Endothelial cell of umbilical vein (primary cell): ENCODE results near the gene KMT5B. TPM values are rescaled to one million over a fixed set of nuclear protein-coding genes. Genes with fewer than 3 reads are reported as not detected.

Experiments
- BruUV-seq: library from RNA; stranded (reverse); fragments of 400-500 nt; replicated peaks from 2 replicates; lab custom pipeline; 2021; lab: Mats Ljungman, UMichigan
- CTCF ChIA-PET: fragments of 300-600, 350-600 bp; sonication (Branson Sonifier 250); formaldehyde crosslinking; loops from one replicate; lab custom pipeline; 2021; ENCODE audit warnings: antibody characterized with exemption, inconsistent platforms; lab: Charles Lee
- POLR2A ChIA-PET: fragments of 300-600, 350-600 bp; sonication (Branson Sonifier 250); formaldehyde crosslinking; loops from one replicate; lab custom pipeline; 2021; ENCODE audit warnings: antibody characterized with exemption, inconsistent platforms; lab: Charles Lee
- DNase-seq: peaks from one replicate; pipeline ENCODE4 v3.0.0-alpha.2; 2011; ENCODE audit warnings: low read depth, low spot score
- FAIRE-seq: peaks from 2 replicates; lab custom pipeline; 2011; peaks lifted over from hg19 to GRCh38; lab: Jason Lieb, UNC
- H2AFZ ChIP-seq: 2 replicates; pipeline ENCODE4 v1.6.0; 2012; ENCODE audit warnings: low read depth, low read length, control low read depth, inconsistent platforms
- H3K27ac ChIP-seq: 2 replicates; pipeline ENCODE4 v1.5.1; 2011; ENCODE audit warnings: low read depth, mild to moderate bottlenecking, control low read depth, low read length, moderate library complexity; ENCODE audit not compliant: insufficient read depth
- H3K27me3 ChIP-seq, 2 experiments: 2 replicates each; pipeline versions ENCODE4 v1.6.0 to v1.6.1; 2011; ENCODE audit warnings: low read length in 2 of 2, mixed read lengths in 1 of 2; ENCODE audit not compliant: control insufficient read depth in 2 of 2, insufficient read depth in 2 of 2
- H3K36me3 ChIP-seq, 2 experiments: 2 replicates in 1 of 2; 3 replicates in 1 of 2; pipeline ENCODE4 v1.5.1; 2011; ENCODE audit warnings: low read length in 2 of 2, mild to moderate bottlenecking in 1 of 2, moderate library complexity in 1 of 2; ENCODE audit not compliant: control insufficient read depth in 2 of 2, insufficient read depth in 2 of 2; ENCODE audit errors: extremely low read depth in 1 of 2
- H3K4me1 ChIP-seq: 3 replicates; pipeline ENCODE4 v1.5.1; 2011; ENCODE audit warnings: mild to moderate bottlenecking, low read length; ENCODE audit not compliant: control insufficient read depth, insufficient read depth; ENCODE audit errors: extremely low read depth
- H3K4me2 ChIP-seq: 2 replicates; pipeline ENCODE4 v1.6.1; 2011; ENCODE audit warnings: low read length, control low read depth, mixed read lengths; ENCODE audit not compliant: insufficient read depth
- H3K4me3 ChIP-seq, 3 experiments: fragments of 200-600 bp in 1 of 3; sonication (generic), shearing (Covaris generic) in 1 of 3; replicated peaks in 1 of 3; 2 replicates each; pipeline ENCODE4 v1.5.1; 2011 to 2016; ENCODE audit warnings: control low read depth in 3 of 3, low read length in 3 of 3, mild to moderate bottlenecking in 2 of 3, inconsistent platforms in 1 of 3, low read depth in 1 of 3, moderate library complexity in 1 of 3; ENCODE audit not compliant: insufficient read depth in 1 of 3
- H3K79me2 ChIP-seq: 2 replicates; pipeline ENCODE4 v1.6.0; 2012; ENCODE audit warnings: low read length, inconsistent platforms; ENCODE audit not compliant: control insufficient read depth, insufficient read depth
- H3K9ac ChIP-seq: replicated peaks from 2 replicates; pipeline ENCODE3; 2011; ENCODE audit warnings: low read length, control low read depth; ENCODE audit not compliant: insufficient read depth; ENCODE audit errors: extremely low read depth
- H3K9me1 ChIP-seq: replicated peaks from 3 replicates; pipeline ENCODE4 v1.6.0; 2011; ENCODE audit warnings: mild to moderate bottlenecking, low read length; ENCODE audit not compliant: control insufficient read depth, insufficient read depth; ENCODE audit errors: extremely low read depth
- H3K9me3 ChIP-seq: replicated peaks from 2 replicates; pipeline ENCODE4 v1.5.1; 2012; ENCODE audit warnings: low read length, inconsistent platforms; ENCODE audit not compliant: control insufficient read depth, insufficient read depth
- H4K20me1 ChIP-seq: replicated peaks from 2 replicates; pipeline ENCODE3; 2011; ENCODE audit warnings: mild to moderate bottlenecking, low read length; ENCODE audit not compliant: control insufficient read depth, insufficient read depth; ENCODE audit errors: extremely low read depth
- EZH2 ChIP-seq: IDR thresholded peaks from 2 replicates; pipeline ENCODE4 v1.6.1; 2012; ENCODE audit warnings: borderline replicate concordance, low read depth, mild to moderate bottlenecking, moderate library complexity, low read length, inconsistent platforms; ENCODE audit not compliant: severe bottlenecking
- FOS ChIP-seq: IDR thresholded peaks from 2 replicates; pipeline ENCODE4 v1.6.1; 2011; ENCODE audit warnings: mild to moderate bottlenecking, low read length, moderate library complexity, borderline replicate concordance; ENCODE audit not compliant: insufficient read depth
- GATA2 ChIP-seq: IDR thresholded peaks from 2 replicates; pipeline ENCODE4 v1.7.0; 2011; ENCODE audit warnings: low read depth, mild to moderate bottlenecking, moderate library complexity, mixed read lengths, low read length; ENCODE audit not compliant: insufficient read length, insufficient read depth
- JUN ChIP-seq: IDR thresholded peaks from 2 replicates; pipeline ENCODE4 v1.6.1; 2011; ENCODE audit warnings: borderline replicate concordance, low read depth; ENCODE audit not compliant: insufficient read length, insufficient read depth
- MYC ChIP-seq: IDR thresholded peaks from one replicate; pipeline ENCODE4 v1.6.1; 2011; ENCODE audit warnings: mild to moderate bottlenecking, low read depth, low read length
- POLR2A ChIP-seq: IDR thresholded peaks from 2 replicates; pipeline ENCODE4 v1.6.1; 2012; ENCODE audit warnings: low read depth, mild to moderate bottlenecking, control low read depth, low read length
- POLR2AphosphoS5 ChIP-seq: IDR thresholded peaks from 2 replicates; pipeline ENCODE4 v1.6.1; 2012; ENCODE audit warnings: low read depth, mild to moderate bottlenecking, control low read depth, low read length, moderate library complexity; ENCODE audit not compliant: insufficient read depth
- dilution Hi-C: fragments of 300-500 bp; cut with MboI; formaldehyde crosslinking; loops from one replicate; pipeline ENCODE4 v1.15.0; 2019; ENCODE audit warnings: low sequenced_read_pairs; ENCODE audit not compliant: extremely low pct_ligation_motif_present
- intact Hi-C: fragments of 100-400 bp; cut with micrococcal nuclease; formaldehyde crosslinking; loops from one replicate; pipeline ENCODE4 v1.10.0; 2022
- polyA plus RNA-seq, 4 experiments: library from polyadenylated mRNA; depleted of rRNA in 3 of 4; stranded (reverse) in 3 of 4; unstranded in 1 of 4; fragments of >200 nt; gene quantifications; 2 replicates each; pipeline versions ENCODE4 v1.2.1 to v1.2.3, GENCODE V29; 2011 to 2012; ENCODE audit warnings: missing spikeins in 1 of 4
- total RNA-seq: library from RNA; stranded (reverse); gene quantifications from 2 replicates; pipeline ENCODE4 v1.2.3, GENCODE V29; 2021
- TF ChIP-seq, protein P1 (sequence below), 2 donors: IDR thresholded peaks; 1 replicate in 1 of 2; 2 replicates in 1 of 2; pipeline ENCODE4 v1.5.1; 2011; ENCODE audit warnings: low read length in 2 of 2, mild to moderate bottlenecking in 2 of 2, moderate library complexity in 2 of 2, control low read depth in 1 of 2, inconsistent platforms in 1 of 2, low read depth in 1 of 2; ENCODE audit not compliant: insufficient read depth in 1 of 2; ENCODE audit errors: extremely low read depth in 1 of 2
- TF ChIP-seq, protein P2 (sequence below): IDR thresholded peaks from 2 replicates; pipeline ENCODE4 v1.6.1; 2011; ENCODE audit not compliant: insufficient read depth, insufficient read length

KMT5B gene
- total and polyA plus RNA-seq, 2 donors (not counting 3 experiments of a cell fraction or from before 2014, with no cell fraction given), result 10.1 to 36.3 TPM

DNA sequence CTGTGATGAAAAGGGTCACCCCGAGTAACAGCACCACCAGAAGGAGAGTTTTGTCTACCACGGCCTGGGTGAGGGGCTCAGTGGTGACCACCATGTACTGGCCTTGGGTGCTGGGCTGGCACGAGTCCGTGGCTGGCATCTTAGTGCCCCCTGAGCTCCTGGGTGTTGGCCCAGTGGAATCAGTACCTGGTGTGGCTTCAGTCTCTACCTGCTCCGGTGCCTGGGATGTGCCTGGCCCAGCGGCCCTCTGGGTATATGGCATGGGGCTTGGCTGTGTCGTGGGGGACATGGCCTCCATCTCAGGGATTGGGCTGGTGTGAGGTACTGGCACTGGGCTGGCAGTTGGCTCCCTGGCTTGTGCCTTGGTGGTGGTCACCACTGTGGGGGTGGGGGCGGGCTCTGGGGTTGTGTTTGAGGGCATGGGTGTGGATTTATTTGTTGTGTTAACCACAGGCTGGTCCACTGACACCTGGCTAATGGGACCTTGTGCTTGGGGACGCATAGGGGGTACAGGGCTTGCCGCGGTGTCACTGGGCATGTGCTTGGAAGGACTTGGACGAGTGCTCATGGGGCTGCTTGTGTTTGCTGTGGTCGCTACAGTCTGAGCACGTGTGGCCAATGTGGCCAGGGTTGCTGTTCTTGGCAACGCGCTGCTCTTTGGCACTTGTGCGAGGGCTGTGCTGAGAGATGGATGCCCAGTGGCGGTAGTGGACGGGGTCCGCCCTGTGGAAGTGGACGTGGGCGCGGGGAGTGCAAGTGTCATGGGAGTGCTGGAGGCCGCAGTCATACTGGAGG is 48.9 kb upstream of the KMT5B start:
- Histone ChIP-seq H3K9me1 (no peaks in the 10 kb centered on the region), H3K4me3 (no peak overlapping the region), H3K9me3 (no peaks in the 10 kb centered on the region), H3K27ac (no peak overlapping the region), H3K4me1 (peaks cover 2% of the 10 kb centered on the region), H4K20me1 (no peaks in the 10 kb centered on the region), H2AFZ (no peak overlapping the region), H3K4me2 (no peak overlapping the region), H3K36me3 (peaks cover 0 to 15% of the 10 kb centered on the region in 2 experiments), H3K79me2 (no peaks in the 10 kb centered on the region), H3K9ac (no peak overlapping the region), H3K27me3 (no peaks in the 10 kb centered on the region)
- ChIA-PET POLR2A (no interaction called here), CTCF (interaction anchor here (6.3 kb wide), 1 partner anchor 36 kb away, joined by 152 read pairs; no protein-coding TSS in a partner anchor)
- dilution Hi-C loops (no loop called here), intact Hi-C loops (no loop called here)
- DNase-seq (no peak), FAIRE-seq (no peak)
- TSS peak; percentile 36 for BruUV-seq
- no peak for TF ChIP-seq GATA2

DNA sequence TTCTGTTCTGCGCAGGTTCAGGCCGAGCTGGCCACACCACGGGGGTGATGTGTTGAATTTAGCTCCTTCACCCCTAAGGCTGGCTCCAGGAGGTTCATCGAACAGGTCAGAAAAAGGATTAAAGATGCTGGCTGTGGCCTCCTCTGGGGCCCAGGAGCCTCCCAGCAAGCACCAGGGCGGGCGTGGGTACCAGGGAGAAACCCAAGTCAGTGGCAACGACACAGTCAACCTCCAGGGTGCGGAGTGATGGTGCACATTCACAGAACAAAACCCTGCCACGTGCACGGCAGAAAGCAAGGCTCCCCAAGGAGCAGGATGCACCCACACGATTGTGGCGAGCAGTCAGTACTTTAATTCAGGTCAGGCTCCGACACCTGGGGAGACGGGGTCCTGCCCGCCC is 47.9 kb upstream of the KMT5B start:
- Histone ChIP-seq H3K4me3 (no peak overlapping the region), H3K36me3 (peaks cover 0 to 12% of the 10 kb centered on the region in 2 experiments), H3K4me1 (peaks cover 2% of the 10 kb centered on the region), H3K27me3 (no peaks in the 10 kb centered on the region), H4K20me1 (no peaks in the 10 kb centered on the region), H3K9me1 (no peaks in the 10 kb centered on the region), H3K4me2 (no peak overlapping the region), H3K9ac (no peak overlapping the region), H3K27ac (no peak overlapping the region), H3K9me3 (no peaks in the 10 kb centered on the region), H2AFZ (no peak overlapping the region), H3K79me2 (no peaks in the 10 kb centered on the region)
- no TSS peak for BruUV-seq
- ChIA-PET POLR2A (no interaction called here), CTCF (interaction anchor here (6.3 kb wide), 1 partner anchor 37 kb away, joined by 152 read pairs; no protein-coding TSS in a partner anchor)
- dilution Hi-C loops, result no loop called here
- intact Hi-C loops, result no loop called here
- TF ChIP-seq EZH2 (no peak), MYC (no peak), JUN (no peak), POLR2A (no peak), FOS (no peak), POLR2AphosphoS5 (no peak), GATA2 (no peak)
- TF ChIP-seq, protein P1, sequence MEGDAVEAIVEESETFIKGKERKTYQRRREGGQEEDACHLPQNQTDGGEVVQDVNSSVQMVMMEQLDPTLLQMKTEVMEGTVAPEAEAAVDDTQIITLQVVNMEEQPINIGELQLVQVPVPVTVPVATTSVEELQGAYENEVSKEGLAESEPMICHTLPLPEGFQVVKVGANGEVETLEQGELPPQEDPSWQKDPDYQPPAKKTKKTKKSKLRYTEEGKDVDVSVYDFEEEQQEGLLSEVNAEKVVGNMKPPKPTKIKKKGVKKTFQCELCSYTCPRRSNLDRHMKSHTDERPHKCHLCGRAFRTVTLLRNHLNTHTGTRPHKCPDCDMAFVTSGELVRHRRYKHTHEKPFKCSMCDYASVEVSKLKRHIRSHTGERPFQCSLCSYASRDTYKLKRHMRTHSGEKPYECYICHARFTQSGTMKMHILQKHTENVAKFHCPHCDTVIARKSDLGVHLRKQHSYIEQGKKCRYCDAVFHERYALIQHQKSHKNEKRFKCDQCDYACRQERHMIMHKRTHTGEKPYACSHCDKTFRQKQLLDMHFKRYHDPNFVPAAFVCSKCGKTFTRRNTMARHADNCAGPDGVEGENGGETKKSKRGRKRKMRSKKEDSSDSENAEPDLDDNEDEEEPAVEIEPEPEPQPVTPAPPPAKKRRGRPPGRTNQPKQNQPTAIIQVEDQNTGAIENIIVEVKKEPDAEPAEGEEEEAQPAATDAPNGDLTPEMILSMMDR (IDR thresholded peaks at IDR 0.05; ENCODE audit: extremely low read depth in 1 of 2, insufficient read depth in 1 of 2, low read depth in 1 of 2, low read length in 2 of 2), result no peak
- TF ChIP-seq, protein P2, sequence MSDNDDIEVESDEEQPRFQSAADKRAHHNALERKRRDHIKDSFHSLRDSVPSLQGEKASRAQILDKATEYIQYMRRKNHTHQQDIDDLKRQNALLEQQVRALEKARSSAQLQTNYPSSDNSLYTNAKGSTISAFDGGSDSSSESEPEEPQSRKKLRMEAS, result no peak
- DNase-seq (no peak), FAIRE-seq (no peak)
